K562 (cell line): ENCODE data around the gene CSRNP3. TPM values are rescaled to one million over a fixed set of nuclear protein-coding genes. Genes with fewer than 3 reads are reported as not detected.

ENCODE experiments used
- ATAC-seq: fragments of 200-7000 bp; cut with Tn5 transposase; 3 replicates; pipeline ENCODE4 v1.9.1; 2020; ENCODE audit warnings: moderate library complexity
- BruUV-seq: library from RNA; stranded (reverse); fragments of 400-500 nt; replicated peaks from 2 replicates; lab custom pipeline; 2021; lab: Mats Ljungman, UMichigan
- CTCF ChIA-PET: fragments of 300-600 bp; formaldehyde crosslinking; extraction: SDS; loops from one replicate; lab custom pipeline; 2021; ENCODE audit warnings: low intra/inter-chr PET ratio; lab: Yijun Ruan, JAX
- POLR2A ChIA-PET: fragments of 300-600, 350-650 bp; sonication (Branson Sonifier 250); formaldehyde crosslinking; extraction: SDS; loops from one replicate; lab custom pipeline; 2021; ENCODE audit warnings: antibody characterized with exemption, inconsistent platforms; lab: Yijun Ruan, JAX
- DNase-seq, 4 experiments: peaks; one replicate each; pipeline versions ENCODE4 v3.0.0 to v3.0.0-alpha.2; 2011 to 2018; ENCODE audit warnings: low spot score in 3 of 4, mixed read lengths in 3 of 4; ENCODE audit errors: extremely low read depth in 1 of 4
- FAIRE-seq: peaks from 2 replicates; lab custom pipeline; 2011; peaks lifted over from hg19 to GRCh38; lab: Jason Lieb, UNC
- H2AFZ ChIP-seq: 2 replicates; pipeline ENCODE4 v1.6.0; 2011; ENCODE audit warnings: low read depth, low read length, control low read depth, inconsistent platforms
- H3K27ac ChIP-seq: fragments of 200-600 bp; 3 replicates; pipeline ENCODE4 v1.8.0; 2011; ENCODE audit warnings: low read depth, mild to moderate bottlenecking, control low read depth, inconsistent platforms, low read length, moderate library complexity, mixed read lengths; ENCODE audit errors: extremely low read depth
- H3K27me3 ChIP-seq, 2 experiments: fragments of 300-600 bp in 1 of 2; 2 replicates in 1 of 2; 3 replicates in 1 of 2; pipeline versions ENCODE4 v1.6.0 to v1.8.0; 2011; ENCODE audit warnings: inconsistent platforms in 2 of 2, low read length in 2 of 2, mild to moderate bottlenecking in 1 of 2, mixed read lengths in 1 of 2, moderate library complexity in 1 of 2; ENCODE audit not compliant: control insufficient read depth in 2 of 2, insufficient read depth in 2 of 2
- H3K36me3 ChIP-seq: fragments of 300-600 bp; 3 replicates; pipeline ENCODE4 v1.8.0; 2011; ENCODE audit warnings: mild to moderate bottlenecking, low read length, inconsistent platforms; ENCODE audit not compliant: control insufficient read depth, insufficient read depth
- H3K4me1 ChIP-seq, 2 experiments: fragments of 200-600 bp in 1 of 2; replicated peaks in 1 of 2; 2 replicates in 1 of 2; 3 replicates in 1 of 2; pipeline versions ENCODE4 v1.5.1 to v1.8.0; 2011; ENCODE audit warnings: inconsistent platforms in 2 of 2, low read length in 2 of 2, mild to moderate bottlenecking in 1 of 2, mixed read lengths in 1 of 2, moderate library complexity in 1 of 2; ENCODE audit not compliant: control insufficient read depth in 2 of 2, insufficient read depth in 2 of 2
- H3K4me2 ChIP-seq: 2 replicates; pipeline ENCODE4 v1.6.1; 2011; ENCODE audit warnings: low read length, control low read depth, inconsistent platforms, mixed read lengths; ENCODE audit not compliant: insufficient read depth
- H3K4me3 ChIP-seq: fragments of 200-600 bp; sonication (generic), shearing (Covaris generic); 2 replicates; pipeline ENCODE4 v1.5.1; 2016; ENCODE audit warnings: control low read depth, inconsistent platforms
- H3K79me2 ChIP-seq: fragments of 200-600 bp; 3 replicates; pipeline ENCODE4 v1.8.0; 2011; ENCODE audit warnings: low read length, inconsistent platforms; ENCODE audit not compliant: control insufficient read depth, insufficient read depth
- H3K9ac ChIP-seq, 2 experiments: 2 replicates each; pipeline versions ENCODE4 v1.6.0 to v1.6.1; 2011; ENCODE audit warnings: low read depth in 2 of 2, low read length in 2 of 2, control low read depth in 1 of 2, inconsistent platforms in 1 of 2, mild to moderate bottlenecking in 1 of 2, mixed read lengths in 1 of 2; ENCODE audit not compliant: insufficient read depth in 1 of 2
- H3K9me1 ChIP-seq: one replicate; pipeline ENCODE4 v1.6.0; 2011; ENCODE audit warnings: inconsistent platforms, mild to moderate bottlenecking, low read length, moderate library complexity; ENCODE audit not compliant: control insufficient read depth, insufficient read depth
- H3K9me3 ChIP-seq: replicated peaks from 2 replicates; pipeline ENCODE4 v1.5.1; 2011; ENCODE audit warnings: low read depth, low read length, inconsistent platforms; ENCODE audit not compliant: control insufficient read depth, insufficient read depth
- H4K20me1 ChIP-seq: replicated peaks from 2 replicates; pipeline ENCODE4 v1.6.1; 2011; ENCODE audit warnings: low read length, inconsistent platforms, mixed read lengths; ENCODE audit not compliant: control insufficient read depth, insufficient read depth
- DPF2 ChIP-seq: fragments of 450-650 bp; IDR thresholded peaks from 2 replicates; pipeline ENCODE4 v1.6.1; 2016
- ETV6 ChIP-seq, 3 experiments: fragments of 150-350 bp in 1 of 3; sonication (generic) in 1 of 3; formaldehyde crosslinking in 1 of 3; IDR thresholded peaks; 2 replicates each; pipeline versions ENCODE4 v1.6.1 to v1.8.0; 2014 to 2022; ENCODE audit warnings: borderline replicate concordance in 2 of 3, low read depth in 2 of 3, antibody characterized with exemption in 1 of 3, low read length in 1 of 3, mild to moderate bottlenecking in 1 of 3, missing genetic modification reagents in 1 of 3
- MECOM ChIP-seq: fragments of 250-450 bp; sonication (Bioruptor Pico); IDR thresholded peaks from 2 replicates; pipeline ENCODE4 v1.8.0; 2022; ENCODE audit warnings: inconsistent platforms
- NR1H2 ChIP-seq: sonication (generic); formaldehyde crosslinking; IDR thresholded peaks from 2 replicates; pipeline ENCODE4 v1.4.0; 2020; ENCODE audit warnings: mild to moderate bottlenecking, missing genetic modification reagents
- POLR2A ChIP-seq: fragments of 450-650 bp; conservative IDR thresholded peaks from 2 replicates; pipeline ENCODE4 v1.6.1; 2016
- POU5F1 ChIP-seq: fragments of 150-350 bp; IDR thresholded peaks from 2 replicates; pipeline ENCODE4 v1.6.1; 2014; ENCODE audit warnings: borderline replicate concordance, low read length, low read depth, mild to moderate bottlenecking; ENCODE audit not compliant: partially characterized antibody
- ZFP36 ChIP-seq: fragments of 150-350 bp; IDR thresholded peaks from 2 replicates; pipeline ENCODE4 v1.6.1; 2018; ENCODE audit warnings: low read length, low read depth; ENCODE audit not compliant: partially characterized antibody
- ZNF717 ChIP-seq: fragments of 250-450 bp; sonication (Bioruptor Pico); IDR thresholded peaks from 2 replicates; pipeline ENCODE4 v1.5.0; 2021
- WGBS: fragments of 100-300 bp; shearing (Covaris generic); methylation state at CpG from one replicate; pipeline ENCODE4 v1.1.6; 2016; ENCODE audit warnings: low coverage, mixed read lengths; ENCODE audit not compliant: insufficient coverage; ENCODE audit errors: missing lambda C conversion rate; 5-methylcytosine and 5-hydroxymethylcytosine counted together
- in situ Hi-C: fragments of 300-500 bp; cut with MboI; formaldehyde crosslinking; loops from 4 replicates; pipeline ENCODE4 v1.15.0; 2018; ENCODE audit warnings: inconsistent platforms, mixed read lengths
- intact Hi-C: fragments of 100-400 bp; cut with micrococcal nuclease; formaldehyde crosslinking; loops from 2 replicates; pipeline ENCODE4 v1.14.2; 2022
- polyA plus RNA-seq, 8 experiments: library from polyadenylated mRNA; depleted of rRNA in 4 of 8; stranded (reverse) in 5 of 8; unstranded in 3 of 8; fragments of >200 nt; fragmentation: Nextera tagmentation in 2 of 8; fragmentation: Illumina TruSeq in 1 of 8; extraction: Ambion mirVana in 2 of 8; extraction: Trizol in 1 of 8; gene quantifications; 2 replicates each; pipeline versions ENCODE4 v1.2.1 to v1.2.3, GENCODE V29; 2011 to 2014; ENCODE audit warnings: inconsistent platforms in 1 of 8, missing spikeins in 1 of 8
- total RNA-seq, 7 experiments: library from RNA; depleted of rRNA in 6 of 7; stranded (reverse); fragments of >200 nt in 6 of 7; fragmentation: Illumina TruSeq in 2 of 7; extraction: Trizol in 2 of 7; gene quantifications; 2 replicates each; pipeline versions ENCODE4 v1.2.1 to v1.2.3, GENCODE V29; 2011 to 2021; ENCODE audit warnings: low replicate concordance in 1 of 7

CSRNP3 gene
- total and polyA plus RNA-seq, 9 of the 15 experiments (the other 6 are each of a cell fraction or from before 2014, with no cell fraction given): not detected

GRCh38 chr2:165462443-165462842 is 7.1 kb upstream of the CSRNP3 start:
- ChIA-PET POLR2A (no interaction called here), CTCF (no interaction called here)
- no peaks in the 10 kb centered on the region for H3K9me1 ChIP-seq
- H3K36me3 ChIP-seq: no peaks in the 10 kb centered on the region
- no peaks in the 10 kb centered on the region; the same call in 1 of the 2 replicates for H3K9me3 ChIP-seq
- DNase-seq: no peak
- no peaks in the 10 kb centered on the region for H4K20me1 ChIP-seq
- intact Hi-C loops (no loop called here), in situ Hi-C loops (no loop called here)
- no peak overlapping the region for H3K9ac ChIP-seq
- H3K4me2 ChIP-seq: no peak overlapping the region
- 2% methylated on average over 3 of the region's 3 CpGs for WGBS
- FAIRE-seq: no peak
- no peak overlapping the region for H2AFZ ChIP-seq
- no TSS peak for BruUV-seq
- TF ChIP-seq ZFP36: no peak
- no peak for TF ChIP-seq DPF2
- no peak for TF ChIP-seq ZNF717
- TF ChIP-seq NR1H2 (CRISPR knock-in tag): no peak
- no peak for TF ChIP-seq POU5F1
- TF ChIP-seq MECOM (CRISPR knock-in tag): no peak
- TF ChIP-seq POLR2A: no peak
- no peak for TF ChIP-seq ETV6 (IDR thresholded peaks at IDR 0.05; ENCODE audit: borderline replicate concordance in 1 of 2, low read depth in 2 of 2, low read length in 1 of 2)
- no peak for TF ChIP-seq ETV6 (CRISPR knock-in tag; IDR thresholded peaks at IDR 0.05; ENCODE audit: borderline replicate concordance)
- no peak for ATAC-seq
- H3K4me3 ChIP-seq: no peak overlapping the region
- H3K27ac ChIP-seq: no peak overlapping the region
- no peaks in the 10 kb centered on the region for H3K27me3 ChIP-seq
- no peaks in the 10 kb centered on the region for H3K79me2 ChIP-seq
- no peaks in the 10 kb centered on the region for H3K4me1 ChIP-seq
